ENCODE data around the gene OLIG1. TPM values are rescaled to one million over a fixed set of nuclear protein-coding genes. Genes with fewer than 3 reads are reported as not detected.

Gene OLIG1
- total RNA-seq, 1 experiment from 2014 or later, result not detected

DNA sequence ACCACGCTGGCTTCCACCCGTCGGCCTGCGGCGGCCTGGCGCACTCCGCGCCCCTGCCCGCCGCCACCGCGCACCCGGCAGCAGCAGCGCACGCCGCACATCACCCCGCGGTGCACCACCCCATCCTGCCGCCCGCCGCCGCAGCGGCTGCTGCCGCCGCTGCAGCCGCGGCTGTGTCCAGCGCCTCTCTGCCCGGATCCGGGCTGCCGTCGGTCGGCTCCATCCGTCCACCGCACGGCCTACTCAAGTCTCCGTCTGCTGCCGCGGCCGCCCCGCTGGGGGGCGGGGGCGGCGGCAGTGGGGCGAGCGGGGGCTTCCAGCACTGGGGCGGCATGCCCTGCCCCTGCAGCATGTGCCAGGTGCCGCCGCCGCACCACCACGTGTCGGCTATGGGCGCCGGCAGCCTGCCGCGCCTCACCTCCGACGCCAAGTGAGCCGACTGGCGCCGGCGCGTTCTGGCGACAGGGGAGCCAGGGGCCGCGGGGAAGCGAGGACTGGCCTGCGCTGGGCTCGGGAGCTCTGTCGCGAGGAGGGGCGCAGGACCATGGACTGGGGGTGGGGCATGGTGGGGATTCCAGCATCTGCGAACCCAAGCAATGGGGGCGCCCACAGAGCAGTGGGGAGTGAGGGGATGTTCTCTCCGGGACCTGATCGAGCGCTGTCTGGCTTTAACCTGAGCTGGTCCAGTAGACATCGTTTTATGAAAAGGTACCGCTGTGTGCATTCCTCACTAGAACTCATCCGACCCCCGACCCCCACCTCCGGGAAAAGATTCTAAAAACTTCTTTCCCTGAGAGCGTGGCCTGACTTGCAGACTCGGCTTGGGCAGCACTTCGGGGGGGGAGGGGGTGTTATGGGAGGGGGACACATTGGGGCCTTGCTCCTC, 42.3 kb upstream of the OLIG1 start:
- Histone ChIP-seq H3K4me3 (replicated peaks in 1 of 2; ENCODE audit: low read depth in 1 of 2, low read length in 2 of 2) (no peak overlapping the region), H4K20me1 (ENCODE audit: insufficient read depth) (no peaks in the 10 kb centered on the region), H3K27me3 (ENCODE audit: insufficient read depth, low read length) (peaks cover 12% of the 10 kb centered on the region; the same call in 1 of the 2 replicates), H3K4me2 (ENCODE audit: low read length) (no peak overlapping the region), H3K36me3 (ENCODE audit: control insufficient read depth in 1 of 2, insufficient read depth in 2 of 2, low read length in 2 of 2) (no peaks in the 10 kb centered on the region), H2AFZ (ENCODE audit: low read depth, low read length, poor library complexity, severe bottlenecking) (no peak overlapping the region), H3K9me2 (ENCODE audit: insufficient read depth) (no peaks in the 10 kb centered on the region), H3K79me2 (ENCODE audit: insufficient read depth, low read length) (no peaks in the 10 kb centered on the region), H3K9ac (ENCODE audit: low read length) (no peak overlapping the region), H3K4me1 (ENCODE audit: control insufficient read depth in 1 of 2, insufficient read depth in 2 of 2, low read length in 2 of 2) (no peaks in the 10 kb centered on the region), H3K9me3 (ENCODE audit: control insufficient read depth in 1 of 2, insufficient read depth in 1 of 2, low read depth in 1 of 2, low read length in 2 of 2) (no peaks in the 10 kb centered on the region), H3K27ac (ENCODE audit: low read depth, low read length) (no peak overlapping the region)
- ChIA-PET CTCF (no interaction called here), POLR2A (no interaction called here), RAD21 (ENCODE audit: low non-redundant PET in 1 of 2, low total read pairs in 2 of 2, uncharacterized antibody in 2 of 2, unreplicated experiment in 2 of 2) (no interaction called here)
- DNase-seq (ENCODE audit: low read depth, low spot score), result no peak
- TF ChIP-seq ZNF274 (IDR thresholded peaks at IDR 0.05; ENCODE audit: low read depth, low read length) (no peak), CBX3 (IDR thresholded peaks at IDR 0.05; ENCODE audit: low read depth) (no peak), CTCF (IDR thresholded peaks at IDR 0.05 in 2 of 3, conservative IDR thresholded peaks at IDR 0.05 in 1 of 3; ENCODE audit: borderline replicate concordance in 1 of 3, insufficient read depth in 1 of 3, low read depth in 2 of 3, low read length in 2 of 3) (no peak), EZH2phosphoT487 (IDR thresholded peaks at IDR 0.05; ENCODE audit: borderline replicate concordance) (no peak)
- no TSS peak for BruUV-seq (replicated peaks)
- intact Hi-C loops (cut with micrococcal nuclease), result no loop called here
- no peak for ATAC-seq

- H3K27ac ChIP-seq (ENCODE audit: low read depth, low read length), result no peak overlapping the region
- H3K4me3 ChIP-seq (replicated peaks in 1 of 2; ENCODE audit: low read depth in 1 of 2, low read length in 2 of 2), result no peak overlapping the region
- no peaks in the 10 kb centered on the region for H3K9me2 ChIP-seq (ENCODE audit: insufficient read depth)
- H3K4me2 ChIP-seq (ENCODE audit: low read length), result no peak overlapping the region
- no peaks in the 10 kb centered on the region for H4K20me1 ChIP-seq (ENCODE audit: insufficient read depth)
- RAD21 ChIA-PET (ENCODE audit: low non-redundant PET in 1 of 2, low total read pairs in 2 of 2, uncharacterized antibody in 2 of 2, unreplicated experiment in 2 of 2), result no interaction called here
- H3K4me1 ChIP-seq (ENCODE audit: control insufficient read depth in 1 of 2, insufficient read depth in 2 of 2, low read length in 2 of 2), result no peaks in the 10 kb centered on the region
- intact Hi-C loops (cut with micrococcal nuclease), result no loop called here
- POLR2A ChIA-PET, result no interaction called here
- H3K27me3 ChIP-seq (ENCODE audit: insufficient read depth, low read length), result peaks cover 12% of the 10 kb centered on the region; the same call in 1 of the 2 replicates
- no peaks in the 10 kb centered on the region for H3K9me3 ChIP-seq (ENCODE audit: control insufficient read depth in 1 of 2, insufficient read depth in 1 of 2, low read depth in 1 of 2, low read length in 2 of 2)
- no peaks in the 10 kb centered on the region for H3K36me3 ChIP-seq (ENCODE audit: control insufficient read depth in 1 of 2, insufficient read depth in 2 of 2, low read length in 2 of 2)
- DNase-seq (ENCODE audit: low read depth, low spot score) (no peak), ATAC-seq (no peak)
- no TSS peak for BruUV-seq (replicated peaks)
- H3K79me2 ChIP-seq (ENCODE audit: insufficient read depth, low read length), result no peaks in the 10 kb centered on the region
- H3K9ac ChIP-seq (ENCODE audit: low read length), result no peak overlapping the region
- no peak overlapping the region for H2AFZ ChIP-seq (ENCODE audit: low read depth, low read length, poor library complexity, severe bottlenecking)
- CTCF ChIA-PET, result no interaction called here
- TF ChIP-seq CTCF (IDR thresholded peaks at IDR 0.05 in 2 of 3, conservative IDR thresholded peaks at IDR 0.05 in 1 of 3; ENCODE audit: borderline replicate concordance in 1 of 3, insufficient read depth in 1 of 3, low read depth in 2 of 3, low read length in 2 of 3) (no peak), REST (IDR thresholded peaks at IDR 0.05; ENCODE audit: low read depth) (no peak), RAD21 (IDR thresholded peaks at IDR 0.05; ENCODE audit: low read depth) (no peak), CEBPB (IDR thresholded peaks at IDR 0.05; ENCODE audit: low read depth) (no peak), SRF (IDR thresholded peaks at IDR 0.05; ENCODE audit: low read depth) (no peak), EGR1 (IDR thresholded peaks at IDR 0.05; ENCODE audit: low read depth) (no peak), FOSL1 (IDR thresholded peaks at IDR 0.05; ENCODE audit: low read depth) (no peak), EZH2phosphoT487 (IDR thresholded peaks at IDR 0.05; ENCODE audit: borderline replicate concordance) (no peak)
Observed at GRCh38 chr21:33028287-33028670, 41.7 kb upstream of the OLIG1 start.
